ENCODE data around the gene RHOF.

The RHOF gene

DNA sequence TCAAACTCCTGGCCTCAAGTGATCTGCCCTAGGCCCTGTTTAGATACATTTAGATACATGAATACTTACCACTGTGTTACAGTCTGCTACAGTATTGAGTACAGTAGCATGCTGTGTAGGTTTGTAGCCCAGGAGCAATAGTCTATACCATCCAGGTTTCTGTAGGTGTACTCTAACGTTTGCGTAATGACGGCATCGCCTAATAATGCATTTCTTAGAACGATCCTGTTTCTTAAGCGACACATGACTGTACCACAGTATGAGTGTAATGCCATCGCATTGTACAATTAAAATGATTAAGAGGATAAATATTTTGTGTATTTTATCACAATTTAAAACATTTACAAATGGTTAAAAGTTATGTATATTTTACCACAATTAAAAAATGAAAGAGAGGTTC, 62.0 kb downstream of the RHOF start:
- Histone ChIP-seq H3K27ac (ENCODE audit: low read depth, low read length) (no peak overlapping the region), H3K79me2 (ENCODE audit: control insufficient read depth, insufficient read depth, low read length, unreplicated experiment) (no peaks in the 10 kb centered on the region), H3K27me3 (ENCODE audit: insufficient read depth, low read length) (no peaks in the 10 kb centered on the region), H3K4me1 (ENCODE audit: control insufficient read depth, insufficient read depth, low read length, unreplicated experiment) (no peaks in the 10 kb centered on the region), H3K36me3 (ENCODE audit: insufficient read depth, low read length) (no peaks in the 10 kb centered on the region), H3K4me3 (ENCODE audit: low read depth, low read length) (no peak overlapping the region), H2AFZ (ENCODE audit: low read length, unreplicated experiment) (no peak overlapping the region)

DNA sequence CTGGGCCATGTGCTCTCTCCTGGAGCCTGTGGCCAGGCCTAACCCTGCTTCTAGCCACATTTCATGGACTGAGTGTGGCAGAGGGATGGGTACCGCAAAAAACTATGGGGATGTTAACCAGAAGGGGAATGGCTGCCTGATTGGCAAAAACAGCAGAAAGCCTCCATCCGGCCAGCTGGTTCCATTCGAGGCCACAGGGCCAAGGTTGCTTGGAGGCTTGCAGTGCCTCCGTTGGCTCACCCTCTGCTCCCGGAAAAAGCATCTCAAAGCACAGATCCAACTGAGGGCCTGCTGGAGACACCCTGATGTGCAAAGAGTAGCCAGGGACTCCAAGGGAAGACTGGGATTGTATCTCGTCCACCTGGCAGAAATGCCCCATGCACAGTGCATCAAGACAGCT, 64.5 kb downstream of the RHOF start:
- peaks cover 6% of the 10 kb centered on the region for H3K4me1 ChIP-seq (ENCODE audit: control insufficient read depth, insufficient read depth, low read length, unreplicated experiment)
- no peak overlapping the region for H3K27ac ChIP-seq (ENCODE audit: low read depth, low read length)
- H3K79me2 ChIP-seq (ENCODE audit: control insufficient read depth, insufficient read depth, low read length, unreplicated experiment), result no peaks in the 10 kb centered on the region
- H3K27me3 ChIP-seq (ENCODE audit: insufficient read depth, low read length), result no peaks in the 10 kb centered on the region
- H2AFZ ChIP-seq (ENCODE audit: low read length, unreplicated experiment), result no peak overlapping the region
- no peak overlapping the region for H3K4me3 ChIP-seq (ENCODE audit: low read depth, low read length)
- H3K36me3 ChIP-seq (ENCODE audit: insufficient read depth, low read length), result no peaks in the 10 kb centered on the region
